ENCODE measurements around the gene TIMP1.

Gene TIMP1

GRCh38 chrX:47581731-47582647, at the start of gene TIMP1:
Gene TIMP1, plus strand, starts transcription at chrX:47582436. Its CDS starts 980 bp downstream, at chrX:47583416.
- H3K4me3 ChIP-seq (ENCODE audit: low read length): peak within 1 kb of the TSS; percentile 37
- DNase-seq (ENCODE audit: low read depth): peak; percentile 91
- TF ChIP-seq, protein P1, sequence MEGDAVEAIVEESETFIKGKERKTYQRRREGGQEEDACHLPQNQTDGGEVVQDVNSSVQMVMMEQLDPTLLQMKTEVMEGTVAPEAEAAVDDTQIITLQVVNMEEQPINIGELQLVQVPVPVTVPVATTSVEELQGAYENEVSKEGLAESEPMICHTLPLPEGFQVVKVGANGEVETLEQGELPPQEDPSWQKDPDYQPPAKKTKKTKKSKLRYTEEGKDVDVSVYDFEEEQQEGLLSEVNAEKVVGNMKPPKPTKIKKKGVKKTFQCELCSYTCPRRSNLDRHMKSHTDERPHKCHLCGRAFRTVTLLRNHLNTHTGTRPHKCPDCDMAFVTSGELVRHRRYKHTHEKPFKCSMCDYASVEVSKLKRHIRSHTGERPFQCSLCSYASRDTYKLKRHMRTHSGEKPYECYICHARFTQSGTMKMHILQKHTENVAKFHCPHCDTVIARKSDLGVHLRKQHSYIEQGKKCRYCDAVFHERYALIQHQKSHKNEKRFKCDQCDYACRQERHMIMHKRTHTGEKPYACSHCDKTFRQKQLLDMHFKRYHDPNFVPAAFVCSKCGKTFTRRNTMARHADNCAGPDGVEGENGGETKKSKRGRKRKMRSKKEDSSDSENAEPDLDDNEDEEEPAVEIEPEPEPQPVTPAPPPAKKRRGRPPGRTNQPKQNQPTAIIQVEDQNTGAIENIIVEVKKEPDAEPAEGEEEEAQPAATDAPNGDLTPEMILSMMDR (IDR thresholded peaks at IDR 0.05; ENCODE audit: insufficient read depth, low read depth, low read length, missing control alignments): no peak

- DNase-seq (ENCODE audit: low read depth): no peak
- TF ChIP-seq, protein P1 (IDR thresholded peaks at IDR 0.05; ENCODE audit: insufficient read depth, low read depth, low read length, missing control alignments): no peak
- no peak overlapping the region for H3K4me3 ChIP-seq (ENCODE audit: low read length)
Measured at GRCh38 chrX:47539860-47540259, 42.4 kb upstream of the TIMP1 start.

- TF ChIP-seq, protein P1 (IDR thresholded peaks at IDR 0.05; ENCODE audit: insufficient read depth, low read depth, low read length, missing control alignments): peak; percentile 69
- DNase-seq (ENCODE audit: low read depth): peak; percentile 80
- no peak overlapping the region for H3K4me3 ChIP-seq (ENCODE audit: low read length)
Measured at GRCh38 chrX:47540754-47541538, 41.3 kb upstream of the TIMP1 start.

DNA sequence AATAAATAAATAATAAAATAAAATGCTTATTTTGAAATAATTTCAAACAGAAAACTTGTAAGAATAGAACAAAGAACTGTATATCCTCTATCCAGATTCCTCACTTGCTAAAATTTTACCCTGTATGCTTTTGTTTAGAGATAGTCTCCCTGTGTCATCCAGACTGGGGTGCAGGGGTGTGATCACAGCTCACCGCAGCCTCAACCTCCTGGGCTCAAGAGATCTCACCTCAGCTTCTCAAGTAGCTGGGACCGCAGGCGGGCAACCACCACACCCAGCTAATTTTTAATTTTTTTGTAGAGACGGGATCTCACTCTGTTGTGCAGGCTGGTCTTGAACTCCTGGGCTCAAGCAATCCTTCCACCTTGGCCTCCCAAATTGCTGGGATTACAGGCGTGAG, 38.7 kb upstream of the TIMP1 start:
- DNase-seq (ENCODE audit: low read depth): no peak
- no peak overlapping the region for H3K4me3 ChIP-seq (ENCODE audit: low read length)
- TF ChIP-seq, protein P1 (IDR thresholded peaks at IDR 0.05; ENCODE audit: insufficient read depth, low read depth, low read length, missing control alignments): no peak

DNA sequence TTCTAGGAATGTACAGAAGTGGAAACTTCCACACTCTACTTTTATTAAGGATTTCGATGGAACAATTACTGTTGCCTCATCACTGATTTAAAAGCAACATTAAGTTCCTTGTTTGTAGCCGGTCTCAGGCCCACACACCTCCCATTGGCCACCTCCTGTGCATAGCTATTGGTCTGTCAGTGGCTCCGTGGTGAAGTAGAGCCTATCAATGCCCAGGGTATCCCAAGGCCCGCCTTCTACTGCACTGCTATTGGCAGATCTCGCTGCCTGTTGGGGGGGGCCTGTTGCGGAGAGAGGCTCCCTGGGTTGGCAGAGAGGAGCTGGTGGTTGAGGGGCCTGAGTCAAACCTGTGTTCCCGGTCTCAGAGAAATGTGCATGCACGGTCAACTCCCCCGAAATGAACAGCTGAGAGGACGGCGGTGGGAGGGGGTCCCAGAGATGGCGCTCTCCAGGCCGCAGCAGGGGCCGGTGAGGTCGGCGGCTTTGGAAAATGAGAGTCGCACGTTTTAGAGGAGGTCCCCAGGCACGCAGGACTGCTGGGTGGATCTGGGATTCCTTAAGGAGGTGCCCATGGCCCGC, 26.1 kb upstream of the TIMP1 start:
- peak; percentile 93 for DNase-seq (ENCODE audit: low read depth)
- peak overlapping the region; percentile 51 for H3K4me3 ChIP-seq (ENCODE audit: low read length)
- TF ChIP-seq, protein P1 (IDR thresholded peaks at IDR 0.05; ENCODE audit: insufficient read depth, low read depth, low read length, missing control alignments): no peak

DNA sequence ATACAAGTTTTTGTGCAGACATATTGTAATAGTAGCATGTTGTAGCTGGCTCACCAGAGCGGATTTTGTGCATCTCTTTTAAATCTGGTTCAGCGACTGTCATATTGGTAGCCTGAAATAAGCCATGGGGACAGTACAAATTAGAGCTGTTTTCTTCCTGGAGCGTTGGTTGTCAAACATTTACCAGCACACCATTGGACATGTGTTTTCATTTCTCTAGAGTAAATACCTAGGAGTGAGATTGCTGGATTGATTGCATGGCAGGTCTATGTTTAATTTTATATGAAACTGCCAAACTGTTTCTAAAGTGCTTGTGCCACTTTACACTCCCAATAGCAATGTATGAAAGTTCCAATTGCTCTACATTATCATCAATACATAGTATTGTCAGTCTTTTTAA, 23.8 kb upstream of the TIMP1 start:
- no peak overlapping the region for H3K4me3 ChIP-seq (ENCODE audit: low read length)
- no peak for DNase-seq (ENCODE audit: low read depth)
- TF ChIP-seq, protein P1 (IDR thresholded peaks at IDR 0.05; ENCODE audit: insufficient read depth, low read depth, low read length, missing control alignments): no peak

Measured in epithelial cell of esophagus (primary cell).